Parathyroid adenoma (tissue), 2 donors: ENCODE measurements around the gene TBC1D13.
A peak's percentile ranks its signal among the peaks of the same experiment; 100 is the strongest.

Experiments used
- H2AFZ ChIP-seq: fragments of 300-600 bp; sonication (generic); one replicate; pipeline ENCODE4 v1.7.0; 2017; ENCODE audit warnings: antibody characterized with exemption, mild to moderate bottlenecking
- H3K27ac ChIP-seq: fragments of 300-600 bp; sonication (generic); one replicate; pipeline ENCODE4 v1.7.0; 2017
- H3K27me3 ChIP-seq: fragments of 300-600 bp; sonication (generic); one replicate; pipeline ENCODE4 v1.7.0; 2017; ENCODE audit warnings: low read length; ENCODE audit not compliant: control insufficient read depth, insufficient read depth
- H3K36me3 ChIP-seq: fragments of 300-600 bp; sonication (generic); one replicate; pipeline ENCODE4 v1.7.0; 2017; ENCODE audit warnings: low read length; ENCODE audit not compliant: control insufficient read depth, insufficient read depth
- H3K4me1 ChIP-seq: fragments of 300-600 bp; sonication (generic); one replicate; pipeline ENCODE4 v1.7.0; 2017; ENCODE audit warnings: control low read depth
- H3K4me2 ChIP-seq: fragments of 300-600 bp; sonication (generic); one replicate; pipeline ENCODE4 v1.7.0; 2017; ENCODE audit warnings: low read length
- H3K4me3 ChIP-seq: fragments of 300-600 bp; sonication (generic); one replicate; pipeline ENCODE4 v1.7.0; 2017; ENCODE audit warnings: low read depth, low read length
- H3K79me2 ChIP-seq: fragments of 300-600 bp; sonication (generic); one replicate; pipeline ENCODE4 v1.7.0; 2017; ENCODE audit warnings: control low read depth
- H3K9ac ChIP-seq: fragments of 300-600 bp; sonication (generic); one replicate; pipeline ENCODE4 v1.7.0; 2017; ENCODE audit warnings: mild to moderate bottlenecking
- H3K9me3 ChIP-seq: fragments of 300-600 bp; sonication (generic); one replicate; pipeline ENCODE4 v1.7.0; 2017; ENCODE audit warnings: low read length; ENCODE audit not compliant: control insufficient read depth
- CTCF ChIP-seq: fragments of 300-600 bp; sonication (generic); IDR thresholded peaks from one replicate; pipeline ENCODE4 v1.7.0; 2017; ENCODE audit warnings: antibody characterized with exemption, mild to moderate bottlenecking
- donor health status: primary hyperparathyroidism.

TBC1D13 gene, protein sequence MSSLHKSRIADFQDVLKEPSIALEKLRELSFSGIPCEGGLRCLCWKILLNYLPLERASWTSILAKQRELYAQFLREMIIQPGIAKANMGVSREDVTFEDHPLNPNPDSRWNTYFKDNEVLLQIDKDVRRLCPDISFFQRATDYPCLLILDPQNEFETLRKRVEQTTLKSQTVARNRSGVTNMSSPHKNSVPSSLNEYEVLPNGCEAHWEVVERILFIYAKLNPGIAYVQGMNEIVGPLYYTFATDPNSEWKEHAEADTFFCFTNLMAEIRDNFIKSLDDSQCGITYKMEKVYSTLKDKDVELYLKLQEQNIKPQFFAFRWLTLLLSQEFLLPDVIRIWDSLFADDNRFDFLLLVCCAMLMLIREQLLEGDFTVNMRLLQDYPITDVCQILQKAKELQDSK

GRCh38 chr9:128786681-128787601 lies at the start of gene TBC1D13:
TBC1D13 (plus strand) TSS chr9:128787253; CDS start chr9:128787354, 101 bp downstream.
- TF ChIP-seq CTCF = no peak
- Histone ChIP-seq H3K9me3 (no peaks in the 10 kb centered on the region), H3K27me3 (no peaks in the 10 kb centered on the region), H3K4me2 (peak within 1 kb of the TSS; percentile 93), H3K79me2 (no peaks in the 10 kb centered on the region), H2AFZ (peak within 1 kb of the TSS; percentile 87), H3K36me3 (no peaks in the 10 kb centered on the region), H3K9ac (no peak within 1 kb of the TSS), H3K4me1 (no peaks in the 10 kb centered on the region), H3K27ac (peak within 1 kb of the TSS; percentile 61), H3K4me3 (peak within 1 kb of the TSS; percentile 94)

DNA sequence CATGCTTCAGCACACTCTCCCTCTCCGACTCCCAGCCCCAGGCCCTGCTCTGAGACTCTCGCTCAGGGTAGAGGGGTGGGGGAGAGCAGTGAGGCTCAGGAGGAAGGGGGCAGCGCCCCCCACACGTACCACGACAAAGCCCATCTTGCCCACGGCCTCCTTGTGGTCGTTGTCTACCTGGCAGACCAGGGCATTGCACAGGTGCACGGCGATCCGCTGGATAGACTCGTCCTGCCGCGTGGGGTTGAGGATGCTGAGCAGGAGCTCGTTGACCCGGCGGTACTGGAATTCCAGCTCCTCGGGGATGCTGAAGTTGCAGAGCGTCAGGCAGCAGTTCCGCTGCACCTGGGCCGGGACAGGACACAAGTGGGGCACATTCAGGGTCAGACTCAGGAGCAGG lies 44.7 kb upstream of the TBC1D13 start:
- H3K4me1 ChIP-seq = no peaks in the 10 kb centered on the region
- no peaks in the 10 kb centered on the region for H3K79me2 ChIP-seq
- no peaks in the 10 kb centered on the region for H3K27me3 ChIP-seq
- no peak overlapping the region for H3K9ac ChIP-seq
- no peaks in the 10 kb centered on the region for H3K9me3 ChIP-seq
- no peak overlapping the region for H3K27ac ChIP-seq
- no peak for TF ChIP-seq CTCF
- no peak overlapping the region for H3K4me3 ChIP-seq
- no peak overlapping the region for H2AFZ ChIP-seq
- H3K36me3 ChIP-seq = no peaks in the 10 kb centered on the region
- no peak overlapping the region for H3K4me2 ChIP-seq

DNA sequence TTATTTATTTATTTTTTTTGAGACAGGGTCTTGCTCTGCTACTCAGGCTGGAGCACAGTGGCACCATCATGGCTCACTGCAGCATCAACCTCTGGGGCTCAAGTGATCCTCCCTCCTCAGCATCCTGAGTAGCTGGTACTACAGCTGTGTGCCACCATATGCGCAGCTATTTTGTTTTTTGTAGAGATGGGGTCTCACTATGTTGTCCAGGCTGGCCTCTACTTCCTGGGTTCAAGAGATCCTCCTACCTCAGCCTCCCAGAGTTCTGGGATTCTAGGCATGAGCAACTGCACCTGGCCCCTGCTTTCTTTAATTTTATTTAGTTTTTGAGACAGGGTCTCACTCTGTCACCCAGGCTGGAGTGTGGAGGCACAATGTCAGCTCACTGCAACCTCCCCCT lies 43.6 kb upstream of the TBC1D13 start:
- Histone ChIP-seq H2AFZ (no peak overlapping the region), H3K4me3 (no peak overlapping the region), H3K79me2 (no peaks in the 10 kb centered on the region), H3K36me3 (no peaks in the 10 kb centered on the region), H3K4me2 (no peak overlapping the region), H3K4me1 (no peaks in the 10 kb centered on the region), H3K27ac (no peak overlapping the region), H3K9me3 (no peaks in the 10 kb centered on the region), H3K9ac (no peak overlapping the region), H3K27me3 (no peaks in the 10 kb centered on the region)
- TF ChIP-seq CTCF = no peak

GRCh38 chr9:128747241-128747640 lies 39.8 kb upstream of the TBC1D13 start:
- Histone ChIP-seq H3K27me3 (no peaks in the 10 kb centered on the region), H3K27ac (no peak overlapping the region), H3K4me2 (no peak overlapping the region), H3K36me3 (no peaks in the 10 kb centered on the region), H3K4me3 (peak overlapping the region; percentile 2), H3K9ac (no peak overlapping the region), H3K79me2 (no peaks in the 10 kb centered on the region), H3K9me3 (no peaks in the 10 kb centered on the region), H2AFZ (no peak overlapping the region), H3K4me1 (no peaks in the 10 kb centered on the region)
- no peak for TF ChIP-seq CTCF
